SK-N-SH (cell line): ENCODE results near the gene RPS16. TPM values are rescaled to one million over a fixed set of nuclear protein-coding genes. Genes with fewer than 3 reads are reported as not detected.

ENCODE experiments used
- CTCF ChIA-PET: fragments of 300-600, 350-600 bp; formaldehyde crosslinking; extraction: SDS; loops from one replicate; lab custom pipeline; 2021; lab: Yijun Ruan, JAX
- POLR2A ChIA-PET: fragments of 350-600 bp; sonication (Branson Sonifier 250); formaldehyde crosslinking; extraction: SDS; loops from one replicate; lab custom pipeline; 2020; ENCODE audit warnings: antibody characterized with exemption, inconsistent platforms; lab: Yijun Ruan, JAX
- DNase-seq: peaks from one replicate; pipeline ENCODE4 v3.0.0; 2012
- H2AFZ ChIP-seq: fragments of 200-600 bp; sonication (generic); 2 replicates; pipeline ENCODE4 v1.8.1; 2016; ENCODE audit warnings: antibody characterized with exemption, mild to moderate bottlenecking, low read depth
- H3F3A ChIP-seq: fragments of 200-600 bp; sonication (generic); replicated peaks from 2 replicates; pipeline ENCODE3; 2016; ENCODE audit warnings: antibody characterized with exemption, mild to moderate bottlenecking; ENCODE audit not compliant: insufficient read depth
- H3K27ac ChIP-seq, 2 experiments: fragments of 200-500 bp in 1 of 2; fragments of 200-600 bp in 1 of 2; sonication (Bioruptor generic) in 1 of 2; sonication (generic), shearing (Covaris generic) in 1 of 2; 2 replicates each; pipeline versions ENCODE4 v1.5.1 to v1.6.1; 2014 to 2016; ENCODE audit warnings: low read depth in 2 of 2, inconsistent platforms in 1 of 2, low read length in 1 of 2, mild to moderate bottlenecking in 1 of 2, mixed read lengths in 1 of 2
- H3K27me3 ChIP-seq: fragments of 200-600 bp; sonication (generic), shearing (Covaris generic); 2 replicates; pipeline ENCODE4 v1.6.1; 2016; ENCODE audit warnings: mixed run types; ENCODE audit not compliant: insufficient read depth
- H3K36me3 ChIP-seq, 2 experiments: fragments of 200-500 bp in 1 of 2; fragments of 200-600 bp in 1 of 2; sonication (Bioruptor generic) in 1 of 2; sonication (generic) in 1 of 2; replicated peaks in 1 of 2; 2 replicates each; pipeline versions ENCODE3 to v1.5.1; 2014 to 2016; ENCODE audit warnings: low read length in 1 of 2, mild to moderate bottlenecking in 1 of 2; ENCODE audit not compliant: insufficient read depth in 2 of 2, control insufficient read depth in 1 of 2
- H3K4me1 ChIP-seq, 2 experiments: fragments of 200-500 bp in 1 of 2; fragments of 200-600 bp in 1 of 2; sonication (Bioruptor generic) in 1 of 2; sonication (generic), shearing (Covaris generic) in 1 of 2; 2 replicates each; pipeline versions ENCODE4 v1.5.1 to v1.6.1; 2014 to 2016; ENCODE audit warnings: low read depth in 1 of 2, low read length in 1 of 2, mixed run types in 1 of 2; ENCODE audit not compliant: insufficient read depth in 2 of 2, control insufficient read depth in 1 of 2
- H3K4me2 ChIP-seq: fragments of 200-600 bp; sonication (generic), shearing (Covaris generic); 2 replicates; pipeline ENCODE4 v1.6.1; 2017; ENCODE audit warnings: mixed run types
- H3K4me3 ChIP-seq, 2 experiments: fragments of 200-500 bp in 1 of 2; fragments of 200-600 bp in 1 of 2; sonication (Bioruptor generic) in 1 of 2; sonication (generic), shearing (Covaris generic) in 1 of 2; 2 replicates each; pipeline versions ENCODE4 v1.5.1 to v1.8.1; 2014 to 2016; ENCODE audit warnings: low read depth in 2 of 2, inconsistent platforms in 1 of 2, low read length in 1 of 2, mild to moderate bottlenecking in 1 of 2, mixed read lengths in 1 of 2, moderate library complexity in 1 of 2
- H3K79me2 ChIP-seq: fragments of 200-600 bp; sonication (generic); 2 replicates; pipeline ENCODE4 v1.8.1; 2017; ENCODE audit warnings: mild to moderate bottlenecking; ENCODE audit not compliant: insufficient read depth
- H3K9ac ChIP-seq: fragments of 200-600 bp; sonication (generic); 2 replicates; pipeline ENCODE4 v1.6.1; 2017; ENCODE audit warnings: mixed run types
- H3K9me2 ChIP-seq: fragments of 200-600 bp; sonication (generic); 2 replicates; pipeline ENCODE4 v1.6.1; 2017; ENCODE audit warnings: mixed run types
- H3K9me3 ChIP-seq: fragments of 200-600 bp; sonication (generic); 2 replicates; pipeline ENCODE4 v1.6.1; 2017; ENCODE audit warnings: mixed run types, mild to moderate bottlenecking, moderate library complexity
- H4K20me1 ChIP-seq: fragments of 200-600 bp; sonication (generic); 2 replicates; pipeline ENCODE4 v1.6.1; 2017; ENCODE audit warnings: mild to moderate bottlenecking, mixed run types; ENCODE audit not compliant: insufficient read depth
- EP300 ChIP-seq, 2 experiments: IDR thresholded peaks; 2 replicates each; pipeline versions ENCODE4 v1.4.0 to v1.6.1; 2012; ENCODE audit warnings: borderline replicate concordance in 1 of 2, low read depth in 1 of 2, low read length in 1 of 2
- EZH2phosphoT487 ChIP-seq: fragments of 200-600 bp; sonication (generic); IDR thresholded peaks from 2 replicates; pipeline ENCODE4 v1.6.1; 2017; ENCODE audit warnings: low read depth, mixed run types, mild to moderate bottlenecking, antibody characterized with exemption, moderate library complexity, borderline replicate concordance
- FOSL2 ChIP-seq: IDR thresholded peaks from 2 replicates; pipeline ENCODE4 v1.4.0; 2012; ENCODE audit warnings: low read depth, mild to moderate bottlenecking, moderate library complexity, borderline replicate concordance
- FOXJ3 ChIP-seq: sonication (generic); formaldehyde crosslinking; IDR thresholded peaks from 2 replicates; pipeline ENCODE4 v1.5.1; 2020; ENCODE audit warnings: mild to moderate bottlenecking, missing genetic modification reagents
- FOXM1 ChIP-seq: IDR thresholded peaks from 2 replicates; pipeline ENCODE4 v1.4.0; 2012; ENCODE audit warnings: low read depth, mild to moderate bottlenecking
- GATA2 ChIP-seq: sonication (generic); formaldehyde crosslinking; IDR thresholded peaks from 2 replicates; pipeline ENCODE4 v1.5.0; 2020; ENCODE audit warnings: mild to moderate bottlenecking, missing genetic modification reagents
- MEF2A ChIP-seq: IDR thresholded peaks from 2 replicates; pipeline ENCODE4 v1.4.0; 2012; ENCODE audit warnings: low read depth, borderline replicate concordance
- NFIC ChIP-seq: IDR thresholded peaks from 2 replicates; pipeline ENCODE4 v1.4.0; 2012; ENCODE audit warnings: borderline replicate concordance
- POLR2AphosphoS5 ChIP-seq: IDR thresholded peaks from 2 replicates; pipeline ENCODE4 v1.6.1; 2012; ENCODE audit warnings: low read depth, low read length
- RCOR1 ChIP-seq: fragments of 150-350 bp; IDR thresholded peaks from 2 replicates; pipeline ENCODE4 v1.6.1; 2017; ENCODE audit warnings: antibody characterized with exemption, low read length
- RFX5 ChIP-seq: IDR thresholded peaks from 2 replicates; pipeline ENCODE4 v1.6.1; 2012; ENCODE audit warnings: mild to moderate bottlenecking, improper control_type of control experiment, low read length
- SIN3A ChIP-seq: IDR thresholded peaks from 2 replicates; pipeline ENCODE4 v1.6.1; 2012; ENCODE audit warnings: low read depth, mild to moderate bottlenecking, low read length, moderate library complexity, borderline replicate concordance
- TAF1 ChIP-seq: IDR thresholded peaks from 2 replicates; pipeline ENCODE4 v1.6.1; 2012; ENCODE audit warnings: low read depth, mild to moderate bottlenecking, low read length, moderate library complexity, borderline replicate concordance
- TEAD4 ChIP-seq: IDR thresholded peaks from 2 replicates; pipeline ENCODE4 v1.4.0; 2012; ENCODE audit warnings: mild to moderate bottlenecking, borderline replicate concordance; ENCODE audit not compliant: insufficient read depth
- whole genome bisulfite sequencing: methylation state at CpG from one replicate; pipeline ENCODE4 v1.1.6; 2017; ENCODE audit warnings: low lambda C conversion rate; 5-methylcytosine and 5-hydroxymethylcytosine counted together
- polyA plus RNA-seq, 3 experiments: library from polyadenylated mRNA; depleted of rRNA; stranded (reverse); fragments of >200 nt; gene quantifications; 2 replicates each; pipeline ENCODE4 v1.2.3, GENCODE V29; 2012
- TF ChIP-seq, protein P1 (sequence below): IDR thresholded peaks from 2 replicates; pipeline ENCODE4 v1.4.0; 2012; ENCODE audit warnings: low read depth, borderline replicate concordance
- TF ChIP-seq, protein P2 (sequence below): fragments of 150-350 bp; IDR thresholded peaks from 2 replicates; pipeline ENCODE4 v1.6.1; 2017; ENCODE audit warnings: antibody characterized with exemption, low read length, low read depth, borderline replicate concordance

RPS16 gene
- polyA plus RNA-seq, 1 of the 3 experiments (the other 2 are of a cell fraction): 7,541 TPM

DNA sequence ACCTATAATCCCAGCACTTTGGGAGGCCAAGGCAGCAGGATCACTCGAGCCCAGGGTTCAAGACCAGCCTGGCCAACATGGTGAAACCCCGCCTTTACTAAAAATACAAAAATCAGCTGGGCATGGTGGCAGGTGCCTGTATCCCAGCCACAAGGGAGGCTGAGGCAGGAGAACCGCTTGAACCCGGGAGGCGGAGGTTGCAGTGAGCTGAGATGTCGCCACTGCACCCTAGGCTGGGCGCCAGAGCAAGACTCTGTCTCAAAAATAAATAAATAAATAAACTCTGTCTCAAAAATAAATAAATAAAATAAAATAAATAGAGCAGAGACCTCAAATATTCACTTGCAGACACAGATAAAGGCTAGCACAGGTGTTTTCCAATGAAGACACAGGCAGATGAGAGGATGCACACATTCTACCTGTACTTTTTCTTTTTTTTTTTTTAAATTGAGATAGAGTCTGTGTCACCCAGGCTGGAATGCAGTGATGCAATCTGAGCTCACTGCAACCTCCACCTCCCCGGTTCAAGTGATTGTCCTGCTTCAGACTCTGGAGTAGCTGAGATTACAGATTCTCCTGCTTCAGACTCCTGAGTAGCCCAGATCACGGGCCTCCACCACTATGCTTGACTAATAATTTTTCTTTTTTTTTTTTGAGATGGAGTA, 2.7 kb upstream of the RPS16 start:
- POLR2A ChIA-PET: interaction anchor here (0.6 kb wide), 1 partner anchor 17 kb away, joined by 4 read pairs; no protein-coding TSS in a partner anchor
- CTCF ChIA-PET: interaction anchor here (0.8 to 2.2 kb wide), 3 partner anchors 26 to 113 kb away, joined by 3 to 12 read pairs (median 3); partner anchors contain the start of genes EID2B and PLEKHG2
- peaks cover 12 to 17% of the 10 kb centered on the region in 2 experiments for H3K36me3 ChIP-seq
- no peak overlapping the region for H3K4me2 ChIP-seq
- 71% methylated on average over 9 of the region's 9 CpGs for WGBS
- no peaks in the 10 kb centered on the region for H3K27me3 ChIP-seq
- H3K4me3 ChIP-seq: no peak overlapping the region
- H3K79me2 ChIP-seq: peaks cover 25% of the 10 kb centered on the region
- peaks cover 12 to 15% of the 10 kb centered on the region in 2 experiments; a peak in 2 of 4 replicates for H3K4me1 ChIP-seq
- no peak overlapping the region for H3K9ac ChIP-seq
- no peaks in the 10 kb centered on the region for H3K9me3 ChIP-seq
- TF ChIP-seq NFIC: no peak
- no peak for TF ChIP-seq SIN3A
- TF ChIP-seq MEF2A: no peak
- TF ChIP-seq RCOR1: no peak
- TF ChIP-seq, protein P1, sequence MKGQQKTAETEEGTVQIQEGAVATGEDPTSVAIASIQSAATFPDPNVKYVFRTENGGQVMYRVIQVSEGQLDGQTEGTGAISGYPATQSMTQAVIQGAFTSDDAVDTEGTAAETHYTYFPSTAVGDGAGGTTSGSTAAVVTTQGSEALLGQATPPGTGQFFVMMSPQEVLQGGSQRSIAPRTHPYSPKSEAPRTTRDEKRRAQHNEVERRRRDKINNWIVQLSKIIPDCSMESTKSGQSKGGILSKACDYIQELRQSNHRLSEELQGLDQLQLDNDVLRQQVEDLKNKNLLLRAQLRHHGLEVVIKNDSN: no peak
- TF ChIP-seq TEAD4: no peak
- TF ChIP-seq, protein P2, sequence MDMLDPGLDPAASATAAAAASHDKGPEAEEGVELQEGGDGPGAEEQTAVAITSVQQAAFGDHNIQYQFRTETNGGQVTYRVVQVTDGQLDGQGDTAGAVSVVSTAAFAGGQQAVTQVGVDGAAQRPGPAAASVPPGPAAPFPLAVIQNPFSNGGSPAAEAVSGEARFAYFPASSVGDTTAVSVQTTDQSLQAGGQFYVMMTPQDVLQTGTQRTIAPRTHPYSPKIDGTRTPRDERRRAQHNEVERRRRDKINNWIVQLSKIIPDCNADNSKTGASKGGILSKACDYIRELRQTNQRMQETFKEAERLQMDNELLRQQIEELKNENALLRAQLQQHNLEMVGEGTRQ: no peak
- no peak for TF ChIP-seq FOXJ3
- TF ChIP-seq EZH2phosphoT487: no peak
- TF ChIP-seq TAF1: no peak
- no peak for TF ChIP-seq EP300 (IDR thresholded peaks at IDR 0.05; ENCODE audit: borderline replicate concordance in 1 of 2, low read depth in 1 of 2, low read length in 1 of 2)
- no peak for TF ChIP-seq FOSL2
- TF ChIP-seq POLR2AphosphoS5: no peak
- TF ChIP-seq RFX5: no peak
- no peak for TF ChIP-seq FOXM1
- no peak for TF ChIP-seq GATA2 (CRISPR knock-in tag)
- H4K20me1 ChIP-seq: peaks cover 14% of the 10 kb centered on the region
- H3K9me2 ChIP-seq: no peaks in the 10 kb centered on the region
- H3K27ac ChIP-seq: no peak overlapping the region
- no peak for DNase-seq
- no peak overlapping the region for H2AFZ ChIP-seq
- peaks cover 28% of the 10 kb centered on the region for H3F3A ChIP-seq
